Activated T-helper 1 cell treated with anti-CD3 and anti-CD28 coated beads, Interleukin-12 subunit alpha, Interleukin-12 subunit beta, Interleukin-2, Interleukin-4 antibody, amounts not matched to agents 30 ng/mL and 10 ng/mL and 1 ng/mL, durations not matched to agents 14 hours and 24 hours and 36 hours (primary cell): ENCODE data around the gene POLR1H. TPM values are rescaled to one million over a fixed set of nuclear protein-coding genes. Genes with fewer than 3 reads are reported as not detected.

Experiments
- DNase-seq: peaks from one replicate; pipeline ENCODE4 v3.0.0; 2021; ENCODE audit warnings: low spot score
- H3K27ac Mint-ChIP-seq: one replicate; pipeline ENCODE4 v1.8.0; 2021; ENCODE audit warnings: mild to moderate bottlenecking, mixed read lengths
- H3K27me3 Mint-ChIP-seq: one replicate; pipeline ENCODE4 v1.8.0; 2022; ENCODE audit warnings: mild to moderate bottlenecking, moderate library complexity, mixed read lengths; ENCODE audit not compliant: insufficient read depth
- H3K36me3 Mint-ChIP-seq: one replicate; pipeline ENCODE4 v1.8.0; 2021; ENCODE audit warnings: low read depth, mixed read lengths
- H3K4me1 Mint-ChIP-seq: one replicate; pipeline ENCODE4 v1.8.0; 2021; ENCODE audit warnings: low read depth, mixed read lengths
- H3K4me3 Mint-ChIP-seq: one replicate; pipeline ENCODE4 v1.8.0; 2021; ENCODE audit warnings: mild to moderate bottlenecking, moderate library complexity, mixed read lengths
- H3K9me3 Mint-ChIP-seq: one replicate; pipeline ENCODE4 v1.8.0; 2021; ENCODE audit warnings: mixed read lengths
- intact Hi-C: fragments of 100-400 bp; cut with micrococcal nuclease; formaldehyde crosslinking; loops from one replicate; pipeline ENCODE4 v1.15.1; 2024
- total RNA-seq: library from RNA; stranded (reverse); gene quantifications from 2 replicates; pipeline ENCODE4 v1.2.3, GENCODE V29; 2022

Gene POLR1H
- total RNA-seq, 1 donor from 2014 or later: 82.7 TPM

DNA sequence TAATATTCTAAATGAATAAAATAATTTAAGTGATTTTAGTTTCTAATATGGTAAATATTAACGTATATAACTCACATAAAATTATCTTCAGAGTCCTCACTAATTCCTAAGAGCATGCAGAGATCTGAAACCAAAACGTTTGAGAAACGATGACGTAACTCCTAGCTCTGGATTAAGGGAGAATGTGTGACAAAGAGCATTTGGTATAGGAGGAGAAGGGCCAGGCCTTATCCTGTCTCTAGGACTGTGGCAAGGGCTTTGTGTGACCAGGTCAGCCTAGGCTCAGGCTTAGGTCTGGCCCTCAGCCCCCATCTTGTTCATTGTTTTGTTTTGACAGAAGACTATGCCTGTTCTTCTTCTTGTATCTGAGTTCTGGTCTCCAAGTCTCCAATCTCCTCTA, 19.2 kb upstream of the POLR1H start:
- intact Hi-C loops: loop anchor here (2.0 kb wide), 1 partner anchor 19 kb away; the partner anchor contains the start of gene POLR1H
- no peak overlapping the region for H3K4me3 Mint-ChIP-seq

GRCh38 chr6:30042476-30042875, 18.6 kb upstream of the POLR1H start:
- Mint-ChIP-seq H3K27me3 (no peaks in the 10 kb centered on the region), H3K4me3 (peak overlapping the region; percentile 23), H3K27ac (peak overlapping the region; percentile 37), H3K4me1 (peaks cover 24% of the 10 kb centered on the region), H3K9me3 (no peaks in the 10 kb centered on the region), H3K36me3 (peaks cover 3% of the 10 kb centered on the region)
- intact Hi-C loops: loop anchor here (2.0 kb wide), 1 partner anchor 18 kb away; the partner anchor contains the start of gene POLR1H
- DNase-seq: no peak

More for the DNA sequence above, 19.2 kb upstream of the POLR1H start:
- no peak overlapping the region for H3K27ac Mint-ChIP-seq
- H3K27me3 Mint-ChIP-seq: no peaks in the 10 kb centered on the region
- H3K9me3 Mint-ChIP-seq: no peaks in the 10 kb centered on the region
- no peak for DNase-seq
- H3K4me1 Mint-ChIP-seq: peaks cover 20% of the 10 kb centered on the region
- H3K36me3 Mint-ChIP-seq: peaks cover 3% of the 10 kb centered on the region

GRCh38 chr6:30042914-30043313, 18.2 kb upstream of the POLR1H start:
- H3K9me3 Mint-ChIP-seq: no peaks in the 10 kb centered on the region

DNA sequence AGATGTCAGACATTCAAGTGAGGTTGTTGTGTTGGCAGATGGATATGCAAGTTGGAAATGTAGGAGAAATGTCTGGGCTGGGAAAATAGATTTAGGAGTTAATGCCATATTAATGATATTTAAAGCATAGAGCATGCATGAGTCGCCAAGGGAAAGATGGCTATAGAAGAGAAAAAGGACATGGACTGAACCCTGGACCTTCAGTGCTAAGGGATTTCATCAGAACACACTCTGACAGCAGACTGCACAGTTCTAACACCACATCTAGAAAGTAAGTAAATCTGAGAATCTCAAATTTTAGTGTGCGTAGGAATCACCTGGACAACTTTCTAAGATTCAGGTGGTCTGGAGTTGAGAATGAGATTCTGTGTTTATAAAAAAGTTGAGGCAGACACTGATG, 17.3 kb upstream of the POLR1H start:
- no peak for DNase-seq

More at GRCh38 chr6:30042914-30043313, 18.2 kb upstream of the POLR1H start:
- Mint-ChIP-seq H3K4me3 (peak overlapping the region; percentile 23), H3K27ac (peak overlapping the region; percentile 37), H3K4me1 (peaks cover 25% of the 10 kb centered on the region), H3K27me3 (no peaks in the 10 kb centered on the region), H3K36me3 (peaks cover 3% of the 10 kb centered on the region)
- no peak for DNase-seq
- intact Hi-C loops: loop anchor here (2.0 kb wide), 1 partner anchor 18 kb away; the partner anchor contains the start of gene POLR1H

DNA sequence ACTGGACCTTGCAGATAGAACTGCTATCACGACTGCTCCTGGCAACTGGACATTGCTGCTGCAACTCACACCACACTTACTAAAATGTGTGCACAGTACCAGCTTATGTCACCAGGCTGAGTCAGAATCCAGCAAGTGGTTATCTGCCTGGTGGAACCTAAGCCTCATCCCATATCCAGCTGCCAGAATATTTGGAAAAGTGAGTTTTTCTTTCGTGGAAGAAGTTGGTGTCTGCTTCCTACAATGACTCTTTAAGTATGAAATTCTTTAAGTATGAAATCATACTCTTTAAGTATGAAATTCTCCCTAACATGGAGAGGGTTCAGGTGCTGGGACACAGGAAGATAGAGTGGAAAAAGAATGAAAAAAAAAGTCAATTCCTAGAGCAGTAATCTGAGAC, 16.4 kb upstream of the POLR1H start:
- peaks cover 25% of the 10 kb centered on the region for H3K4me1 Mint-ChIP-seq
- H3K27ac Mint-ChIP-seq: no peak overlapping the region
- no peak overlapping the region for H3K4me3 Mint-ChIP-seq
- no peak for DNase-seq
- H3K27me3 Mint-ChIP-seq: no peaks in the 10 kb centered on the region
- H3K36me3 Mint-ChIP-seq: peaks cover 3% of the 10 kb centered on the region
- no peaks in the 10 kb centered on the region for H3K9me3 Mint-ChIP-seq
- intact Hi-C loops: no loop called here

More for the DNA sequence above, 17.3 kb upstream of the POLR1H start:
- Mint-ChIP-seq H3K4me1 (peaks cover 25% of the 10 kb centered on the region), H3K27ac (no peak overlapping the region), H3K27me3 (no peaks in the 10 kb centered on the region), H3K4me3 (no peak overlapping the region), H3K36me3 (peaks cover 3% of the 10 kb centered on the region), H3K9me3 (no peaks in the 10 kb centered on the region)
- intact Hi-C loops: loop anchor here (2.0 kb wide), 1 partner anchor 17 kb away; the partner anchor contains the start of gene POLR1H

DNA sequence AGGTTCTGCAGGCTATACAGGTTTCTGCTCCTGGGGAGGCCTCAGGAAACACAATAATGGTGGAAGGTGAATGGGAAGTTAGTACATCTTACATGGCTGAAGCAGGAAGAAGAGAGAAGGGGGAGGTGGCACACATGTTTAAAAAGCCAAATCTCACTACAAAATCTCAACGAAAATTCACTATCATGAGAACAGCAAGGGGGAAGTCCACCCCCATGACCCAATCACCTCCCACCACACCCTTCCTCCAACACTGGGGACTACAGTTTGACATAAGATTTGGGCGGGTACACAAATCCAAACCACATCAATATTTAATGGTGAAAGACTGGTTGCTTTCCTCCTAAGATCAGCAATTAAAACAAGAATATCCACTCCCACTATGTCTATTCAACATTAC, 13.8 kb upstream of the POLR1H start:
- no peak overlapping the region for H3K27ac Mint-ChIP-seq
- no peaks in the 10 kb centered on the region for H3K9me3 Mint-ChIP-seq
- H3K4me3 Mint-ChIP-seq: no peak overlapping the region
- intact Hi-C loops: no loop called here
- DNase-seq: no peak
- peaks cover 3% of the 10 kb centered on the region for H3K36me3 Mint-ChIP-seq
- H3K4me1 Mint-ChIP-seq: peaks cover 24% of the 10 kb centered on the region
- H3K27me3 Mint-ChIP-seq: no peaks in the 10 kb centered on the region

DNA sequence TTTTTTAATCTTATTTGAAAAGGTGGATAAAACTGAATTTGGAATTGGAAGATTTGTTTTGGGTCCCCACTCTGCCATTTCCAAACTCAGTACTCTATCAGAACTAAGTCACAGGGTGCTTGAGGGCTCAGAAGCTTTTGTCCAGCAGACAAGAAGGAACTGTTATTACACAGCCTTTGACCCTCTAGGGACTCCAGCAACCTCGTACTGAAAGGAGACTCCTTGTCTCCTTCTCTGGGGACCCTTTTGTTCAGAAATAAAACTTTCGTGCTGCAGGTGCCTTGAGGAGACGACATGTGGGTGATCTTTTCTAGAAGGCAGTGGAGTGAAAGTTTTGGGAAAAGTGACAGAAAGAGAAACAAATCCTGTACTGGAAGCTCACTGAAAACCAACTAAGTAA, 7.4 kb upstream of the POLR1H start:
- no peak overlapping the region for H3K4me3 Mint-ChIP-seq
- H3K27me3 Mint-ChIP-seq: no peaks in the 10 kb centered on the region
- H3K9me3 Mint-ChIP-seq: no peaks in the 10 kb centered on the region
- no peaks in the 10 kb centered on the region for H3K4me1 Mint-ChIP-seq
- intact Hi-C loops: no loop called here
- DNase-seq: no peak
- no peak overlapping the region for H3K27ac Mint-ChIP-seq
- peaks cover 6% of the 10 kb centered on the region for H3K36me3 Mint-ChIP-seq

GRCh38 chr6:30055513-30055912, 5.6 kb upstream of the POLR1H start:
- Mint-ChIP-seq H3K27me3 (no peaks in the 10 kb centered on the region), H3K27ac (no peak overlapping the region), H3K9me3 (no peaks in the 10 kb centered on the region)

DNA sequence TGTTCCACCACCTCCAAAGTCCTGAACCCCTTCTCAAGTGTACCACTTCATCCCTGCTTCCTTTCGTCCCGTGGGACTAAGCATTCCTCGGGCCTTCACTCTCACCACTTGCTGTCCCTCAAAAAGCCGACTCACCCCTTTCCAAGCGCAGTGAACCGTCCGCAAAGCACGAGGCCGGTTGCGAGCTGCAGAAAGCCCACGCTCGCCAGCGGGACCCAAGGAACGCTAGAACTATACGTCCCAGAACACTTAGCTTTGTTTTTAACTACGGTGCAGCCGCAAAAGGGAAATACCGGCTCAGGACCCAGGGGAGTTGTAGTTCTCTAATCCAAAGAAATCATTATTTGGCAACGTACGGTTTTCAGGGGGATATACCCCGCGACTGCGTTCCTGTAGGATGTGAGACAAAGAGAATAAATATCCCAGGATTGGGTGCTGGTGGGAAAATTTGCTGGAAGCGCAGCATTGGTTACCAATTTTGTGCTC, 416 bp upstream of the POLR1H start:
- no peaks in the 10 kb centered on the region for H3K9me3 Mint-ChIP-seq
- H3K4me1 Mint-ChIP-seq: peaks cover 33% of the 10 kb centered on the region
- no peak for DNase-seq
- H3K27me3 Mint-ChIP-seq: no peaks in the 10 kb centered on the region
- peaks cover 26% of the 10 kb centered on the region for H3K36me3 Mint-ChIP-seq
- peak overlapping the region; percentile 98 for H3K4me3 Mint-ChIP-seq
- H3K27ac Mint-ChIP-seq: peak overlapping the region; percentile 99
- intact Hi-C loops: loop anchor here (1.0 to 10.0 kb wide), 8 partner anchors 18 to 1196 kb away; partner anchors contain the start of genes HLA-F, MRPS18B, PPP1R10 and PPP1R18

More at GRCh38 chr6:30055513-30055912, 5.6 kb upstream of the POLR1H start:
- Mint-ChIP-seq H3K4me1 (peaks cover 13% of the 10 kb centered on the region), H3K36me3 (peaks cover 6% of the 10 kb centered on the region), H3K4me3 (no peak overlapping the region)
- no peak for DNase-seq
- intact Hi-C loops: no loop called here

DNA sequence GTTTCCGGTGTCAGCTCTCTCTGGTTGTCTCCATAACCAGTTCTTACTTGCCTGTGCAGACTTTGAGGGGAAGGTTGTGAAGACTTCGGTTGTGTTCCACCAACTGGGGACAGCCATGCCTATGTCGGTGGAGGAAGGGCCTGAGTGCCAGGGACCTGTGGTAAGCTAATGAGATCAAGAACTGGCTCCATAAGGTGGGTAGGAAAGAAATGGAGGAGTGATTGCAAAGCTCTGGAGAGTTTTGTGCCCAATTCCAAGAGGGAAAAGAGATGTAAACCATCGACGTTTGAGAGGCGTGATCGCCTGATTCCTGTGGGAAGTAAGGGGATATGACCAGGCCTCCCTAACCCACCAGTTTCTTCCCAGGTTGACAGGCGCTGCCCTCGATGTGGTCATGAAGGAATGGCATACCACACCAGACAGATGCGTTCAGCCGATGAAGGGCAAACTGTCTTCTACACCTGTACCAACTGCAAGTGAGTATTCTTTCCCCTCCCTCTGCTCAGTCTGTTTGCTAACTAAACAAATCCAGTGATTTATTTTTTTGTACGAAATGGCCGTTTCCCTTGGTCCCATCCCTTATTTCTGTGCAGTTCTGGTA, 893 bp downstream of the POLR1H start:
- DNase-seq: peak; percentile 43
- H3K9me3 Mint-ChIP-seq: no peaks in the 10 kb centered on the region
- H3K36me3 Mint-ChIP-seq: peaks cover 29% of the 10 kb centered on the region
- no peaks in the 10 kb centered on the region for H3K27me3 Mint-ChIP-seq
- H3K4me1 Mint-ChIP-seq: peaks cover 41% of the 10 kb centered on the region
- H3K4me3 Mint-ChIP-seq: peak overlapping the region; percentile 98
- H3K27ac Mint-ChIP-seq: peak overlapping the region; percentile 99
- intact Hi-C loops: loop anchor here (1.0 to 10.0 kb wide), 8 partner anchors 19 to 1197 kb away; partner anchors contain the start of genes HLA-F, MRPS18B, PPP1R10 and PPP1R18

DNA sequence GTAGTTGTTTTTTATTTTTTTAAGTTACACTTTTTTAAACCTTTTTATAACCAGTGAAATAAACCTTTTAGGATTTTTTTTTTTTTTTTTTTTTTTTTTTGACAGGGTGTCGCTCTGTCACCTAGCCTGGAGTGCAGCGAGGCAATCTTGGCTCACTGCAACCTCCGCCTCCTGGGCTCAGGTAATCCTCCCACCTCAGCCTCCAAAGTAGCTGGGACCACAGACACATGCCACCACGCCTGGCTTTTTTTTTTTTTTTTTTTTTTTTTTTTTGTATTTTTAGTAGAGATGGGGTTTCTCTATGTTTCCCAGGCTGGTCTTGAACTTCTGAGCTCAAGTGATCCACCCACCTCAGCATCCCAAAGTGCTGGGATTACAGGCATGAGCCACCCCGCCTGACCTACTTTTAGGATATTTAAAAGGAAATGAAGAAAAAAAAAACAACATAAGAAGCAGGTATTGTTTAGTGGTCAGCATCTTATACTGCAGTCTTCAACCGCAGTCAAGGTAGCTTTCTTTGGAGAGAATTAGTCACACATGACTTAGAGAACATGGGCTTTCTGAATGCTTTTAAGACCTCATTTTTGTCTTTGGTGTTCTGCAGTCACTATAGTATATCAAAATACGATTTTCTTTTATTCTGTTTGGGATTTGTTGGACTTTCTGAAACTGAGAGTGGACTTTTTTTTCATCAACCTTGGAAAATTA, 1.6 kb downstream of the POLR1H start:
- Mint-ChIP-seq H3K4me1 (peaks cover 45% of the 10 kb centered on the region), H3K27me3 (no peaks in the 10 kb centered on the region), H3K4me3 (peak overlapping the region; percentile 98), H3K27ac (peak overlapping the region; percentile 99), H3K36me3 (peaks cover 29% of the 10 kb centered on the region), H3K9me3 (no peaks in the 10 kb centered on the region)
- DNase-seq: no peak
- intact Hi-C loops: loop anchor here (5.0 to 10.0 kb wide), 4 partner anchors 340 to 1198 kb away; partner anchors contain the start of genes HLA-F, MRPS18B, PPP1R10 and PPP1R18

DNA sequence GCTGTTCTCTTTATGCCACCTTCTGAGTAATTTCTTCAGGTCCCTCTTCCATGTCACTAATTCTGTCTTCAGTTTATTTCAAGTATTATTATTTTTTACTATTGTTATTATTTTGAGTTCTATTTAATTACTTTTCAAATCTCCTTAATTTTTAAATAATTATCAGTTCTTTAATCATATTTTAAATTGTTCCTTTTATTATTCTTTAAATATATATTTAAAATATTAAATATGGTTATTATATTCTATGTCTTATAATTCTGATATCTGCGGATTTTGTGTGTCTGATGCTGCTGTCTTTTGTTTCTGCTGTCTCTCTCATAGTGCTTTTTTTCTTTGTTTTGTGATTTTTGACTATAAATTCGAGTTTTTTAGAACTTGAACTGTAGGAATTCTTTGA, 2.2 kb downstream of the POLR1H start:
- no peak for DNase-seq
- Mint-ChIP-seq H3K4me1 (peaks cover 52% of the 10 kb centered on the region), H3K9me3 (no peaks in the 10 kb centered on the region), H3K4me3 (peak overlapping the region; percentile 40), H3K27me3 (no peaks in the 10 kb centered on the region), H3K27ac (no peak overlapping the region), H3K36me3 (peaks cover 35% of the 10 kb centered on the region)
- intact Hi-C loops: loop anchor here (5.0 to 10.0 kb wide), 4 partner anchors 341 to 1199 kb away; partner anchors contain the start of genes HLA-F, MRPS18B, PPP1R10 and PPP1R18
